HG03342 (cell line): ENCODE results near the gene CHKA.
A peak's percentile ranks its signal among the peaks of the same experiment; 100 is the strongest.
"Not testable (repeated sequence)": the region's sequence is repeated elsewhere in the genome, so short reads cannot be mapped to it uniquely, and the experiment has no call there.

Source experiments
- ATAC-seq: cut with Tn5 transposase; IDR thresholded peaks from one replicate; pipeline ENCODE4 v1.9.1; 2021; ENCODE audit warnings: mild to moderate bottlenecking, moderate library complexity; ENCODE audit not compliant: unreplicated experiment

Gene CHKA

DNA sequence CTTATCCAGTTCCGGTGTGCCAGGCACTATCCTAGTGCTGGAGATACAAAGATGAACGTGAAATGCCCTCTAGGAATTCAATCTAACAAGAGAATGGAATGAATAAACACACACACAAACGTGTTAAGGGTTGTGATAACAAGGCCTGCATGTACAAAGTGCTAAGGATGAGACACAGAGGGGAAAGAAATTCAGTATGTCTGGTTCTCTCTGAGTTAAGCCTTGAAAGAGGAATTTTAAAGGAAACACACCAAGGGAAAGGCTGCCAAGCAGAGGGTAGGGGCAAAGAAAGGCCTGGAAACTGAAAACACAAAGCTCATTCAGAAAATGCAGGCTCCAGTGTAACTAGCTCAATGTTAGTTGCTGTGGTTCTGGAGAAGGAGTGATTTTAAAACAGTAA lies 4.2 kb downstream of the CHKA start:
- ATAC-seq: no peak

DNA sequence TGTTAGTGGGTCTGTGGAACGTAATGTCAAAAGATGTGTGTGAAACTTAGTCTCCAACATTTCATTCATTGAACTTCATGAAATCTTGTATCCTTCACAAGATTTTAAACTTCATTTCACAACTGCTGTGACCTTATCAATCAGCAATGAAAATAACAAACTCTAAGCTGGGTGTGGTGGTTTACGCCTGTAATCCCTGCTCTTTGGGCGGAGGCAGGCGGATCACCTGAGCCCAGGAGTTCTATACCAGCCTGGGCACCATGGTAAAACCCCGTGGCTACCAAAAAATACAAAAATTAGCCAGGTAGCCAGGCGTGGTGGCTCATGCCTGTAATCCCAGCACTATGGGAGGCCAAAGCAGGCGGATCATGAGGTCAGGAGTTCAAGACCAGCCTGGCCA lies 5.1 kb downstream of the CHKA start:
- ATAC-seq: no peak

DNA sequence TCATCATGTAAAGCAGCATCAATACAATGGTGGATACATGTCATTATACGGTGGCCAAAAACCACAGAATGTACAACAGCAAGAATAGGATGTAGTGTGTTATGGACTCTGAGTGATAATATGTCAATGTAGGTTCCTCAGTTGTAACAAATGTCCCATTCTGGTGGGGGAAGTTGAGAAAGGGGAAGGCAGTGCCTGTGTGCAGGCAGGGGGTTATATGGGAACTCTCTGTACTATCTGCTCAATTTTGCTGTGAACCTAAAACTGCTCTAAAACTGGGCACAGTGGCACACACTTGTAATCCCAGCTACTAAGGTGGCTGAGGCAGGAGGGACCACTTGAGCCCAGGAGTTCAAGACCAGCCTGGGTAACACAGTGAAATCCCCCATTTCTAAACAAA lies 5.9 kb downstream of the CHKA start:
- no peak for ATAC-seq

DNA sequence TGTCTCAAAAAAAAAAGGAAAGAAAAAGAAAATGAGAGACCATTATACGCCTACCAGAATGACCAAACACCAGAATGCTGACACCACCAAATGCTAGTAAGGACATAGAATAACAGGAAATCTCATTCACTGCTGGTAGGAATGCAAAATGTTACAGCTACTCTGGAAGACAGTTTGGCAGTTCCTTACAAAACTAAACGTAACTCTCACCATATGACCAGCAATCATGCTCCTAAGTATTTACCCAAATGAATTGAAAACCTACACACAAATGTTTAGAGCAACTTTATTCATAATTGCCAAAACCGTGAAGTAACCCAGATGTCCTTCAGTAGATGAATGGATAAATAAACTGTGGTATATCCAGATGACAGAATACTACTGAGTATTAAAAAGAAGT lies 7.2 kb downstream of the CHKA start:
- ATAC-seq: no peak

DNA sequence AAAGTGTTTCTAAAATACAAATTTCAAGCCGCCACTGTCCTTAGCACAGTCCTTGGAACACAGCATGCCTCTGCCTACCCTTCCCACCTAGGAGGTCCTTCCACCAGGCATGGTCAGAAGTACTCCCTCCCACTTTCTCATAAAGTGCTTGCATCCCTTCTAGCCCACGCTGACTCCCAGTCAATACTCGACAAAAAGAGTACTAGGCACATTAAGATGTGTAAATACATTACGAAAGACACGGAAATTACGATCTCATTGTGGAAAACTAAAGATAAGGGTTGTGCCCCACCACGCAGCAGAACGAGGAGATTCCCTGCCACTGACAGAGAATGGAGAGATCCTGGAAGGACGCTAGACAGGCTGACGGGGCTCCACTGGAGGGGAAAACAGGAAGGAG lies 13.5 kb downstream of the CHKA start:
- ATAC-seq: no peak

DNA sequence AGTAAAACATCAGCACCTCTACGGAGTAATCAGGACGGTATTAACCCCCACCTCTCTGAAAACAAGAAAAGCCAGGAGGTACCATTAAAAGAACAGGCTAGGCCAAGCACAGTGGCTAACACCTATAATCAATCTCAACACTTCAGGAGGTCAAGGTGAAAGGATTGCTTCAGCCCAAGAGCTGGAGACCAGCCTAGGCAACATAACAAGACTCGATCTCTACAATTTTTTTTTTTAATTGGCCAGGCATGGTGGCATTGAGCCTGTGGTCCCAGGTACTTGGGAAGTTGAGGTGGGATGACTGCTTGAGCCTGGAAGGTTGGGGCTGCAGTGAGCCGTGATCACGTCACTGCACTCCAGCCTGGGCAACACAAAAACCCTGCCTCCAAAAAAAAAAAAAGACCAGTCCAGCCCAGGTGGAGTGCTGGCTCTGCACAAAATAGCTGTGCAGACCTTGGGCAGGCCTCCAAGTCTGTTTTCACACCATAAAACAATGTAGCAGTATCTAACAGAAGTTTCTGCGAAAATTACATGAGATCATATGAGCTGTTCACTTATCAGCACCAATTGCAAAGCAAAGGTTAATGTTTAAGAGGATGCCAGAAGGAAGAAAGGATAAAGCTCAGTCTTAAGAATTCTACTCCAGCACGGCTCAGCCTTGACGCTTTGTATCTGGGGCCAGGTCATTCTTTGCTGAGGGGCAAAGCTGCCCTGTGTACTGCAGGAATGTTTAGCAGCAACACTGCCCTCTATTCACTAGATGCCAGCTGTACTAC lies 14.8 kb downstream of the CHKA start:
- no peak for ATAC-seq

DNA sequence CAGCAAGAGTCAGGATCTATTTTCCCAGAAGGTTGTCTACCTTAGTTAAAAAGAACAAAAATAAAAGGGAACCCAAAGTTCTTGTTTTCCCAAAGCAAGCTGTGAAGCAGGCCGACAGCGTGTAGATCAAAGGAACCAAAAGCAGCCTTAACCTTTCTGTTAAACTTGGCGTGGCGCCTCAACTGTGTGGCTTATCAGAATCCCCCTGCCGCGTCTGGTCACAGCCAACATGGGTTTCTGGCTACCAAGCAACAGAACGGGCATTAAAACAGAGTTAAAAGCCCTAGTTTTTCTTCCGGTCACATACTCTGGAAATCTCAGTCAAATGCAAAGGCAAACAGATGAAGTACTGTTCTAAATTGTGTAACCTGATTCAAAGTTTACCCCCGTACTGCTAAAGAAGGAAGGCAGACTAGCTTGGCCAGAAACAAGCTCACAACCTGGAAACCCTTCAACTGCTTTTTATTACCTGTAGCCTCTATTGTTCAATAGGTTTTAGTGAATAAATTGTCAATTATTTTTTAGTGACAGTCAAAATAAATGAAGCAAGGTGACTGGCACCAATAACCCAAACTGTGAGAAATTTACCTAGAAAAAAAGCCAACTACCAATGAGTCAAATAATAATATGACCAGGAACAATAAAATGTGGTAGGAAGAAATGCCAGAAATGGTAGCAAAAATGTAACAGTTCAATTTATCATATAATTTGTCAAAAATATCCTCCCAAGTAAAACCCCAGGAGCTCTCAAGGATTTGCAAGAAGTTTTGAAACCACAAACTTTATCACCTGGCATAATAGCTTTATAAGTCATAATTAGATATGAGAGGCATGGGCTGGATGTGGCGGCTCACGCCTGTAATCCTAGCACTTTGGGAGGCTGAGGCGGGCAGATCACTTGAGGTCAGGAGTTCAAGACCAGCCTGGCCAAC lies 21.4 kb downstream of the CHKA start:
- ATAC-seq: no peak

DNA sequence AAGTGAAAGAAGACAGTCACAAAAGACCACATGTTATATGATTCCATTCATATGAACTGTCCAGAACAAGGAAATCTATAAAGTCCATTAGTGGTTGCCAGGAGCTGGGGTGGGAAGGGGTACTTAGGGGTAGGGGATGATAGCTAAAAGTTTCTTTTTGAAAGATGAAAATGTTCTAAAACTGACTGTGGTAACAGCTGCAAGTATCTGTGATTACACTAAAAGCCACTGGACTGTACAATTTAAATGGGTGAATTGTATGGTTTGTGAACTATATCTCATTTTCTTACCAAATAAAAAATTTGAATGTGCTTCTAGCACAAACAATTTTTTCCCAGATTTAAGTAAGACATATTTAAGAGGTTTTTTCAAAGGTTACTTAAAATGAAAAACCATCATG lies 22.1 kb downstream of the CHKA start:
- no peak for ATAC-seq

DNA sequence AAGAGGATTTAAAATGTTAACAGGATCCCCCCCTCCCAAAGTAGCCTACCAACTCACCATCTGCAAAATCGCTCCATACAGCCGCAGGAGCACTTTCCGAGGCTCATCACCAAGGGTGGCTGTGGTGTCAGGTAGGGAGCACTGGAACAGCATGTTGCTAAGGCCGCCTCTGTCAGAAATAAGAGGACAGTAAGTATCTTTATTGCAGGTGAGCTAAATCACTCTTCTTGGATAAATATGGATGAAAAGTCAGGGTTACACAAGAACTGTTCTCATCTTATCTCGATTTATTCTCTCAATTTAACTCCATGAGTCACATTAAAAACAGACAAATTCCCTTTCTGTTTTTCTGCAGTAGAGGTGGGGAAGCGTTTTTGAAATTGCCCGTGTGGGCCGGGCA lies 24.2 kb downstream of the CHKA start:
- no peak for ATAC-seq

DNA sequence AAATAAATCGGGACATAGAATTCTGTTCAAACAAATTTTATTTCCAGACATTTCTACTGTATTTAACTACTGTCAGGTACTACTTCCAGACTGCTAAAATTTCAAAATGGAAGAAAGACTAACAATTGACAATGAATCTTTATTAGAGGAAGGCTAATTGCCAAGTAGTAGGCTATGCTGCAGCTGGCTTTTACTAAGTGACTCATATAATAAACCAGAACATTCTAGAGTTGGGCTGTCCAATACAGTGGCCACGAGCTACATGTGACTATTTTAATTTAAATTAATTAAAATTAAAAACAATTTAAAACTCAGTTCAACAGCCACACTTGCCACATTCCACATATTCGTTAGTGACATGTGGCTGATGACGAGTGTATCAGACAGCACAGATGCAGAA lies 27.6 kb downstream of the CHKA start:
- ATAC-seq: no peak

DNA sequence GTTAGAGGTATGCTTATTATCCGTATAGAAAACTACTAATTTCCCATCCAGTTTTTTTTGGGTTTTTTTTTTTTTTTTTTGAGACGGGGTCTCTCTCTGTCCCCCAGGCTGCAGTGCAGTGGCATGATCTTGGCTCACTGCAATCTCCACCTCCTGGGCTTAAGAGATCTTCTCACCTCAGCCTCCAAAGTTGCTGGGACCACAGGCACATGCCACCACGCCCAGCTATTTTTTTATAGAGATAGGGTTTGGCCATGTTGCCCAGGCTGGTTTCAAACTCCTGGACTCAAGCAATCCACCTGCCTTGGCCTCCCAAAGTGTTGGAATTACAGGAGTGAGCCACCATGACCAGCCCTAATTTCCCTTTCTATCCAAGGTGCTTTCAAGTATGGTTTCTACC lies 28.2 kb downstream of the CHKA start:
- not testable (repeated sequence) for ATAC-seq

DNA sequence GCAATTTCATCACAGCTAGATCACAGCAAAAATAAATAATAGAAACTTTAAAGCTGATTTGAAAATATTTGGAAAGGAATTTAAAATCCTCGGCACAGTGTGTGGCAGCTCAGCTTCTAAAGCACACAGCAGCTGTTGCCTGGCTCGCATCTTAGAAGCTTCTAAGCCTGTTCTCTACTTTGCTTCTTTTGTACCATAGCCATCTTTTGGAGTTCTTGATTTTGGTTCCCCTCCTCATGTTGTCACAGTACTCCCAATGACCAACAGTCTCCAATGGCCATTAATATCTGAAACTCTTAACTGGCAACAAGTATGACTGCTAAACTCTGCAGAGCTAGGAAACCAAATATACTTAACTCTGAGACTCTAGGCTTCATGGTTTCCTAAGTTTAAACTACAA lies 28.8 kb downstream of the CHKA start:
- ATAC-seq: no peak

DNA sequence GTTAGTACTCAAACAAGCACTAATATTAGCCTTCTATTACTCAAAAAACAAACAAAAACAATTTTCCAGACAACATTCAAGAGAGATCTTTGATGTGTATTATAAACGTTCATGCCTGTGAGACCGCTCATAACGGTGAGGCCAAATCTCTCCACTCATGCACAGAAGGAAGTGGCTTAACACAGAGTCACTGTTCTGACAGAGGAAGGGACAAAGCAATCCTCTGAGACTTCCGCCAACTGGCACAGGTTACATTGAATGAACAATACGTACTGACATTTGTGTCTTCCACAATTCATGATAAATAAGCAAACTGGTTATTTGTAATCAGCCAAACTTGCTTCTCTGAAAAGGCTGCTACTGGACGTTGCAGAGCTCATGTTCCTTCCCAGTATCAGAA lies 30.5 kb downstream of the CHKA start:
- no peak for ATAC-seq

DNA sequence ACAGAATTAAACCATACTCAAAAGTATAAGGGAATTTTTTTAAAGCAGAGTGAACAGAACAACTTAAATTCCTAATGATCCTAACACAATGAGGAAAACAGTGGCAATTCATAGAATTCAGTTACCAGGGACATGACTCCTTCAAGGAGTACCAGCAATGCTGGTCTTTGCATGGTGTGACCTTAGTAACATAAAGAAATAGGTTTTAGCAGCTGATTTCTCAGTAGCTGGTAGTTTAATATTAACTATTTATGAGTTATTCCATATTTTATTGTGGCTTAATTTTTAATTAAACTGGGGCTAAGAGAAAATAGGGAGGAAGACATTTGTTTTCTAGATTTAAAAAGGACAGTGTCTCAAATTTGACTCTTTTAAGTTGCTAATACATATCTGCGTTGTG lies 30.9 kb downstream of the CHKA start:
- no peak for ATAC-seq

DNA sequence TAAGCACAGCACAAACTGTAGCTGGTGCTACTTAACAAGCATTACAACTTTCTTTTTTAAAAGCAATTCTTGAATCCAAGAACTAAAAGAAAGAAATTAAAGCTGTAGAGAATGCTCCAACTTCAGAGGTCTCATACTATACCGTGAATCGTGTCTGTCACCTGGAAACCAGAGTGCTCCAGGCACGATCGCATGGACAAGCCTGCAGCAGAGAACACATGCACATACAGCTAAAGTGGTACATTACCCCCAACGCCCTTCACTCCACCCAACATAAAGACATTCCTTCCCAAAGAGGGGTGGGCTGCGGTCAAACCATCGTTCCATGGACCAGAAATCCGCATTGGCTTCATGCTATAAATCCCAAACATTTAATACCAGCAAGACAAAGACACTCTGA lies 31.5 kb downstream of the CHKA start:
- ATAC-seq: no peak

DNA sequence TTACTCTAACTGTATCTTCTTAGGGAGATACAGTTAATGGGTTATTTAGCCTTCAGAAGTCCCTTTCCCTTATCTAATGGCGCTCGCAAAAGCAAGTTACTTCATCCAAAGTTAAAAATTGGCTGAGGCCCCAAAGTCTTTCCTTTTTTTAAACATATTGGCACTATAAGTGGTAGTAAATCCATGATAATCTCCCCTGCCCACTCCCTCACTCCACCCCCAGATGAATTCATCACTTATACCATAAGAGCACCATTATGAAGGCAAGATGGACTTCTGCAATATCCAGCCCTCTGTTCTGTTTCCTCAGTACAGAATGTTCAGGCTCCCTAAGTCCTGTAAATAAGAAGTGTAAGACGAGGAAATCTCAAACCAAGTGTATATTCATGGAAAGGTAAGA lies 37.7 kb downstream of the CHKA start:
- ATAC-seq: no peak

DNA sequence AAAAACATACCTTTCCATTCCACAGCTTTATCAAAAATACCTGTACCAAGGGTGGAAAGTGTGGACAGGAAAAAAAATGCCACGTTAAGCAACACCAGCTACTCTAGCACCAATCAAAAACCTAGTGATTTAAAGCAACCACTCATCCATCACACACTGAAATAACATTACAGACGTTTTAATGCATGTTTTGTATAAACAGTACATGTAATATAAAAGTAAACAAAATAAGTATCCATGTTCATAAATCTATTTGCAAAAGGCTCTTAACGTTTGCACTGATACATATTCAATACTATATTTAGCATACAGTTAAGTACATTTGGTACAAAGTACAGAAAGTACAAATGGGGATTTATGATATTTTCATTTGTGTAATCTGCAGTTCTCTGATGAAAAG lies 38.7 kb downstream of the CHKA start:
- ATAC-seq: no peak

DNA sequence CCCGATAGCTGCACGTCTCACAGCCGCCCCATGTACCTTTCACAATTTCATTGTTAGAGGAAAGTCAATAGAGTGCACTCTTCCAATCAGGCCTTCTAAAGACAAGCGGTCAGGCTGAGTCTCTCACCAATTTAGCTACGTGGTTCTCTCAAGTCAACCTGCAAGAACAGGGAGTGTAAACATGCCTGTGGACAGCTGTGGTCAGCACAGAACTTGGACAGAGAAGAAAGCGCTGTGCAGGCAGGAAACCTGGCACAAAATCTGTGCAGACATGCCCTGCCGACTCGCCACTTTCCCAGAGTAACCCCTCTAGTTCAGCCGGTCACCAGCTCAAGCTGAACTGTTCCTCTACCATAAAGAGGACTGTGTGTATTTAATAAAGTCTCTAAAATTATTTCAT lies 39.5 kb downstream of the CHKA start:
- no peak for ATAC-seq

DNA sequence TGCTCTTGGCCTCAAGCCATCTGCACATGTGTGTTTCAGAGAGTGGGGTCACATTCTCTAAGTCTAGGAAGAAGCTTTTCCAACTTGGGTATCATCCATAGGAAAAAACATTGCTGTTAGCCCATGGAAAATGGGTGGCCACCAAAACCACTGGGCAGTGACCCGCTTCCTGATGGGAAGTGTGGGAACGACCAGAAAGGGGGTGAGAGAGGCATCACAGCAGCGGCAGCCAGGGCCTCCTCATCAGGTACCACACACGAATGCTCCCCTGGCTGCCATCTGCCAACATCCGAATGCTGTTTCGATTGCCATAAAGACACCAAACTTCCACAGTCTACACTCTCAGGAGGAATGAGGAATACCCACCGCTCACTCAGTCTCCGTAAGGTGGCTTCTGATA lies 40.3 kb downstream of the CHKA start:
- no peak for ATAC-seq

DNA sequence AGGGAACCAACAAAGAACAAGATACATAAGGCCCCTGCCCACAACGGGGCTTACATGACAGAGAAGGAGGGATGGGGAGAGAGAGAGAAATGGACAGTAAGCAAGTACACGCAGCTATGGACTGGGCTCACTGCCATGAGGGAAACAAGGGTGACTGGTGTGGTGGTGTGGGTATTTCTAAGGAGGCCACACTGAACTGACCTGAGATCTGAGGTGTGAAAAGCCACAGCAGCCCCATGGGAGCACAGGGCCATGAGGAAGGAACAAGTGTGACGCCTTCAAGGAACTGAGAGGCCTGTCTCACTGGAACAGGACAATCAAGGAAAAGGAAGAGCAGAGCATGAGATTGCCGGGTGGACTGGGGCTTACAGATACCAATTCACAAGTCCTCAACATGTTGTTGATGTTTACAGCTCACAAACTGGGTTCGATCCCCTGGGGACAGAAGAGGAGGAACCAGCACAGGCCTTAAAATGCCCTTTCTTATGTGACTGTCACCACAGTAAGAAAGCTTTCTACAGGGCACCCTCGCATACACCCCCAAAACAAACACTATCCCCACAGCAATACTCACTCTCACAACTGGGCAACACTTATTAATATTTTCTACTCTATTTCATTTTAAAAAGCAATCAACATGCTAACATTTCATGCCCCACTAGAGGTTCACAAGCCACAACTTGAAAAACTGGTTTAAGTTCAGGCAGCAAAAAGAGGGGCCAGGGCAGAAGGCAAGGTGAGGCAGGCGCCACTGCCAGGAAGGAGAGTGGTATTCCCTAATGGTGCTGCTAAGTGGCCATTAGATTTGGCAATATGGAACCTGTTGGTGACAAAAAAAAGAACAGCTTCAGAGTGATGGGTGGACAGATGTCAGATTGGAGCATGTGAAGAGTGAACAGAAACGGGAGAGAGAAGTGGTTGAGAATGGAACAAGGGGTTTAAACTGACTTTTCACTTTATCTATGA lies 43.3 kb downstream of the CHKA start:
- peak; percentile 52 for ATAC-seq

DNA sequence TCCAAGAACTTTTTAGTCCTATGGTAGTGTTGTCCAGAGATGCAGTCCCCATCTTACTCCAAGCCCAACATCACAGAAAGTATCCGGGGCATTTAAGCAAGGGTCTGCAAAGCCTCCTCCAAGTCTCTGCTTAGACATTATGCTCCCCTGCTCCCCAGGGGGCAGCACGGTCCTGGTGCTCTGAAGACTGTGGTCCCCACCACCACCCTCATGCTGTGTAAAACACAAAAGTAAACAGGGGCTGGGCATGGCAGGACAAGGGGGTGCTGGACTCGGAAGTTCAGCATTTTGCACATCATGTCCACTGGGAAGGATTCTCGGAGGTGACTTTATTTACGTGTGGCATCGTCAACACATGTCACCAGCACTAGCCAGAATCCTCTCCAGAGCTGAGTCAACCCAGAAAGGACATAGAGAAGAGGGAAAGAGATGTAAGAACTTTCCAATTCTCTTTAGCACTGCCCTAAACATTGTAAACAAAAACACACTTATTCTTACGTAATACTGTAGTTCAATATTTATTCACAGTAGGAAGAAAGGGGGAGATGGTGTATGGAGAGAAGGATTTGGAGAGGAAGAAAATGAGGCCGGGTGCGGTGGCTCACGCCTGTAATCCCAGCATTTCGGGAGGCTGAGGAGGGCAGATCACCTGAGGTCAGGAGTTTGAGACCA lies 44.7 kb downstream of the CHKA start:
- ATAC-seq: no peak
